Osteoblast (primary cell): ENCODE measurements around the gene PCDHB16. TPM values are rescaled to one million over a fixed set of nuclear protein-coding genes. Genes with fewer than 3 reads are reported as not detected.
"Not testable (repeated sequence)": the region's sequence is repeated elsewhere in the genome, so short reads cannot be mapped to it uniquely, and the experiment has no call there.

ENCODE experiments used
- DNase-seq: peaks from one replicate; pipeline ENCODE4 v3.0.0; 2011; ENCODE audit warnings: low spot score, mixed read lengths; ENCODE audit not compliant: insufficient read length; ENCODE audit errors: missing footprints
- H2AFZ ChIP-seq: 2 replicates; pipeline ENCODE4 v1.6.0; 2011; ENCODE audit warnings: mild to moderate bottlenecking, low read length
- H3K27ac ChIP-seq: 2 replicates; pipeline ENCODE4 v1.5.1; 2011; ENCODE audit warnings: mild to moderate bottlenecking, low read depth, low read length, moderate library complexity
- H3K27me3 ChIP-seq: 2 replicates; pipeline ENCODE4 v1.6.0; 2012; ENCODE audit warnings: mild to moderate bottlenecking, control low read depth, inconsistent platforms, low read length, moderate library complexity; ENCODE audit not compliant: insufficient read depth
- H3K36me3 ChIP-seq: 2 replicates; pipeline ENCODE4 v1.5.1; 2011; ENCODE audit warnings: mild to moderate bottlenecking, low read length, control low read depth, moderate library complexity; ENCODE audit not compliant: insufficient read depth
- H3K4me1 ChIP-seq: 2 replicates; pipeline ENCODE4 v1.5.1; 2011; ENCODE audit warnings: mild to moderate bottlenecking, low read length, control low read depth, moderate library complexity; ENCODE audit not compliant: insufficient read depth
- H3K4me2 ChIP-seq: 2 replicates; pipeline ENCODE4 v1.6.0; 2011; ENCODE audit warnings: mild to moderate bottlenecking, low read length; ENCODE audit not compliant: insufficient read depth
- H3K4me3 ChIP-seq: fragments of 200-600 bp; sonication (generic); 3 replicates; pipeline ENCODE4 v1.5.1; 2012; ENCODE audit warnings: mild to moderate bottlenecking, low read length, inconsistent platforms; ENCODE audit not compliant: insufficient read depth
- H3K79me2 ChIP-seq: 2 replicates; pipeline ENCODE4 v1.6.0; 2012; ENCODE audit warnings: mild to moderate bottlenecking, low read length, control low read depth, inconsistent platforms; ENCODE audit not compliant: insufficient read depth
- H3K9me3 ChIP-seq: 2 replicates; pipeline ENCODE4 v1.5.1; 2011; ENCODE audit warnings: low read depth, low read length, control low read depth
- H4K20me1 ChIP-seq: 2 replicates; pipeline ENCODE4 v1.6.0; 2012; ENCODE audit warnings: mild to moderate bottlenecking, low read length, control low read depth; ENCODE audit not compliant: insufficient read depth
- CTCF ChIP-seq: IDR thresholded peaks from 2 replicates; pipeline ENCODE4 v1.5.1; 2011; ENCODE audit warnings: mild to moderate bottlenecking, low read depth, low read length, moderate library complexity; ENCODE audit errors: extremely low read depth
- total RNA-seq: library from RNA; depleted of rRNA; stranded (reverse); fragments of >200 nt; gene quantifications from 2 replicates; pipeline ENCODE4 v1.2.3, GENCODE V29; 2012

The PCDHB16 gene
- total RNA-seq, 1 donor, result 1.1 TPM

- H2AFZ ChIP-seq, result peak within 1 kb of the TSS; percentile 42
Measured at GRCh38 chr5:141223112-141223783, 41.1 kb downstream of the PCDHB16 start, which contains the start of gene PCDHB14. PCDHB14 (plus strand) TSS chr5:141223343; CDS start chr5:141223506, 163 bp downstream.

GRCh38 chr5:141224844-141225243, 42.7 kb downstream of the PCDHB16 start:
- not testable (repeated sequence) for H4K20me1 ChIP-seq, H3K27me3 ChIP-seq, H3K36me3 ChIP-seq, H3K27ac ChIP-seq, H3K4me3 ChIP-seq, H3K9me3 ChIP-seq, H3K79me2 ChIP-seq, H3K4me1 ChIP-seq, H2AFZ ChIP-seq, DNase-seq, H3K4me2 ChIP-seq

More at GRCh38 chr5:141223112-141223783, 41.1 kb downstream of the PCDHB16 start, which contains the start of gene PCDHB14:
- no peak for DNase-seq
- Histone ChIP-seq H3K9me3 (no peaks in the 10 kb centered on the region), H3K27ac (no peak within 1 kb of the TSS), H3K79me2 (no peaks in the 10 kb centered on the region), H3K4me2 (peak within 1 kb of the TSS; percentile 65), H3K27me3 (no peaks in the 10 kb centered on the region), H3K4me1 (no peaks in the 10 kb centered on the region), H3K36me3 (no peaks in the 10 kb centered on the region), H4K20me1 (no peaks in the 10 kb centered on the region), H3K4me3 (peak within 1 kb of the TSS; percentile 62)
- TF ChIP-seq CTCF, result peak; percentile 42

GRCh38 chr5:141225421-141225820, 43.2 kb downstream of the PCDHB16 start:
- H3K4me2 ChIP-seq, result not testable (repeated sequence)

GRCh38 chr5:141234109-141234667, 52.0 kb downstream of the PCDHB16 start:
- H3K9me3 ChIP-seq, result peaks cover 4% of the 10 kb centered on the region
- no peaks in the 10 kb centered on the region for H3K36me3 ChIP-seq
- H3K4me3 ChIP-seq, result peak overlapping the region; percentile 48
- no peaks in the 10 kb centered on the region for H3K4me1 ChIP-seq
- H3K79me2 ChIP-seq, result no peaks in the 10 kb centered on the region
- H3K4me2 ChIP-seq, result peak overlapping the region; percentile 16
- TF ChIP-seq CTCF, result peak; percentile 35
- H4K20me1 ChIP-seq, result no peaks in the 10 kb centered on the region
- no peak for DNase-seq
- H3K27ac ChIP-seq, result no peak overlapping the region
- H2AFZ ChIP-seq, result no peak overlapping the region
- no peaks in the 10 kb centered on the region for H3K27me3 ChIP-seq

More at GRCh38 chr5:141225421-141225820, 43.2 kb downstream of the PCDHB16 start:
- not testable (repeated sequence) for H3K9me3 ChIP-seq, H4K20me1 ChIP-seq, H3K79me2 ChIP-seq, H3K4me1 ChIP-seq, H3K36me3 ChIP-seq, DNase-seq, H3K4me3 ChIP-seq, H3K27ac ChIP-seq, H3K27me3 ChIP-seq, H2AFZ ChIP-seq

Other genes with a start within 250 kb of the PCDHB16 start
- gene PCDHAC2, start 215.9 kb upstream of the PCDHB16 start, total RNA-seq, result 0.36 and 0.59 TPM in 2 replicates
- gene PCDHB1, start 131.0 kb upstream of the PCDHB16 start, total RNA-seq, result not detected in 2 replicates
- gene PCDHB2, start 87.8 kb upstream of the PCDHB16 start, total RNA-seq, result 1.2 and 1.4 TPM in 2 replicates
- gene PCDHB3, start 81.9 kb upstream of the PCDHB16 start, total RNA-seq, result 0.36 and 0.88 TPM in 2 replicates
- 1.1 and 1.2 TPM in 2 replicates for gene PCDHB4, start 60.6 kb upstream of the PCDHB16 start, total RNA-seq
- 1.5 and 2.9 TPM in 2 replicates for gene PCDHB5, start 47.2 kb upstream of the PCDHB16 start, total RNA-seq
- gene PCDHB6, start 32.3 kb upstream of the PCDHB16 start, total RNA-seq, result 0.59 and 0.72 TPM in 2 replicates
- gene PCDHB7, start 9.7 kb upstream of the PCDHB16 start, total RNA-seq, result 2.2 and 2.4 TPM in 2 replicates
- gene PCDHB8, start 4.6 kb upstream of the PCDHB16 start, total RNA-seq, result 0.36 and 0.88 TPM in 2 replicates
- gene PCDHB9, start 4.8 kb downstream of the PCDHB16 start, total RNA-seq, result 1.2 and 1.8 TPM in 2 replicates
- gene PCDHB10, start 10.0 kb downstream of the PCDHB16 start, total RNA-seq, result 2.2 and 2.7 TPM in 2 replicates
- gene PCDHB11, start 17.2 kb downstream of the PCDHB16 start, total RNA-seq, result 1.1 and 1.8 TPM in 2 replicates
- gene PCDHB12, start 26.3 kb downstream of the PCDHB16 start, total RNA-seq, result 0.59 and 0.72 TPM in 2 replicates
- gene PCDHB13, start 31.5 kb downstream of the PCDHB16 start, total RNA-seq, result 2.1 and 2.2 TPM in 2 replicates
- gene PCDHB14, start 41.0 kb downstream of the PCDHB16 start, total RNA-seq, result 2.7 and 2.9 TPM in 2 replicates
- gene PCDHB15, start 63.0 kb downstream of the PCDHB16 start, total RNA-seq, result 0.88 and 1.1 TPM in 2 replicates
- 0.36 and 0.59 TPM in 2 replicates for gene SLC25A2, start 121.7 kb downstream of the PCDHB16 start, total RNA-seq
- 44.2 and 48.1 TPM in 2 replicates for gene TAF7, start 138.4 kb downstream of the PCDHB16 start, total RNA-seq
- gene PCDHGA1, start 148.1 kb downstream of the PCDHB16 start, total RNA-seq, result 1.1 and 1.5 TPM in 2 replicates
- gene PCDHGA2, start 156.4 kb downstream of the PCDHB16 start, total RNA-seq, result 2.7 and 2.9 TPM in 2 replicates
- 2.4 and 2.9 TPM in 2 replicates for gene PCDHGA3, start 161.4 kb downstream of the PCDHB16 start, total RNA-seq
- gene PCDHGB1, start 167.7 kb downstream of the PCDHB16 start, total RNA-seq, result 3.3 and 5.0 TPM in 2 replicates
- 6.8 and 6.9 TPM in 2 replicates for gene PCDHGA4, start 172.6 kb downstream of the PCDHB16 start, total RNA-seq
- gene PCDHGB2, start 177.6 kb downstream of the PCDHB16 start, total RNA-seq, result 4.3 and 5.6 TPM in 2 replicates
- 2.5 and 2.7 TPM in 2 replicates for gene PCDHGA5, start 181.8 kb downstream of the PCDHB16 start, total RNA-seq
- 6.2 and 8.0 TPM in 2 replicates for gene PCDHGB3, start 187.9 kb downstream of the PCDHB16 start, total RNA-seq
- gene PCDHGA6, start 191.5 kb downstream of the PCDHB16 start, total RNA-seq, result 5.0 and 5.1 TPM in 2 replicates
- gene PCDHGA7, start 200.4 kb downstream of the PCDHB16 start, total RNA-seq, result 6.5 TPM in 2 replicates
- gene PCDHGB4, start 205.3 kb downstream of the PCDHB16 start, total RNA-seq, result 14.1 and 15.9 TPM in 2 replicates
- gene PCDHGA8, start 210.2 kb downstream of the PCDHB16 start, total RNA-seq, result 3.5 and 3.6 TPM in 2 replicates
- gene PCDHGB5, start 215.6 kb downstream of the PCDHB16 start, total RNA-seq, result 21.5 and 24.2 TPM in 2 replicates
- 6.2 and 6.5 TPM in 2 replicates for gene PCDHGA9, start 220.4 kb downstream of the PCDHB16 start, total RNA-seq
- gene PCDHGB6, start 225.6 kb downstream of the PCDHB16 start, total RNA-seq, result 6.2 and 8.0 TPM in 2 replicates
- gene PCDHGA10, start 230.6 kb downstream of the PCDHB16 start, total RNA-seq, result 23.2 and 24.8 TPM in 2 replicates
- gene PCDHGB7, start 235.3 kb downstream of the PCDHB16 start, total RNA-seq, result 18.5 and 19.2 TPM in 2 replicates
- gene PCDHGA11, start 238.7 kb downstream of the PCDHB16 start, total RNA-seq, result 12.3 and 16.5 TPM in 2 replicates
- 20.6 and 33.6 TPM in 2 replicates for gene PCDHGA12, start 248.1 kb downstream of the PCDHB16 start, total RNA-seq